Measurements from ENCODE around the gene TMEM144.
A peak's percentile ranks its signal among the peaks of the same experiment; 100 is the strongest.

The TMEM144 gene
- total RNA-seq, result 0 reads per million in 4 donors

DNA sequence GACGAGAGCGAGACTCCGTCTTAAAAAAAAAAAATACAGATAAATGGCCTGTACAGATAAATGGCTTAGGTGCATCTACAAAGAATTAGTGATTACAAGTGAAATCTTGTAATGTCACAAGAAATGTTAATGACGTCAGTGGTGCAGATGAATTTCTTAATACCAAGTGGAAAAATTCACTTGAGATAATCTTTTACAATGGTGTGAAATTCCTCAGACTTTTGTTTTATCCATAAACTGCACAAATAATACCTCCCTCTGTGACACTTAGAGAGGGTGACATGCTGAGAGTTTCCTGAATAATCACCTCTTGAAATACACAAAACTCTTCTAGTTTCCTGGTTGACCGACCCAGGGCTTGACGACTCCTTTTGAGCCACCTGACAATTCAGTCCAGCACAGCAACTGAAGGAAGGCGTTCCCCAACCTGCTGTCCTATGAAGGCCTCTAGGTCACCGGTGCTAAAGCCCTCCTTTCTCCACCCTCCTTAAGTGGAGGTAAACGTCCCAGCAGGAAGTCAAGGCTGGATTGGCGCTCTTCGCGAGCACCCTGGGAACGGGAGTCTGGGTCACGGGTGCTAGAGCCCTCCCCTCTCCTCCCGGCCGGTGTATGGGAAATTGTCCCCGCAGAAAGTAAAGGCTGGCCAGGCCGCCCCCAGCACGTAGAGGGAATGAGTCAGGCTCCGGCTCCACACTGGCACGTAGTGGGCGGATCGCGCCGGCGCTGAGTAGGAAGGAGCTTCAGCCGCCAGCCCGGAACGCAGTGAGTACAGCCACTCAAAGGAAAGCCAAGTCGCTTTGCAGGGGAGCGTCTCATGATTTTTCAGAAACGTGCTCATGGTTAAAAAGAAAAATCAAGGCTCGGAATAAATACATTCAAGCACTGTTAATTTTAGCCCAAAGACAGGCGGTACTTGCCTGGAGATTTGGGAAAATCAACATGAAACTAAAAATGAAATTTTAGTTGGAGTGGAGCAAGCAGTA lies at the start of gene TMEM144:
Gene TMEM144 (plus strand): TSS at position 662 of the 983 bp plus-strand sequence. CDS start 2,182 bp downstream, outside the sequence.
- peak in 2 of 5 donors; percentile 2 to 28 for DNase-seq

DNA sequence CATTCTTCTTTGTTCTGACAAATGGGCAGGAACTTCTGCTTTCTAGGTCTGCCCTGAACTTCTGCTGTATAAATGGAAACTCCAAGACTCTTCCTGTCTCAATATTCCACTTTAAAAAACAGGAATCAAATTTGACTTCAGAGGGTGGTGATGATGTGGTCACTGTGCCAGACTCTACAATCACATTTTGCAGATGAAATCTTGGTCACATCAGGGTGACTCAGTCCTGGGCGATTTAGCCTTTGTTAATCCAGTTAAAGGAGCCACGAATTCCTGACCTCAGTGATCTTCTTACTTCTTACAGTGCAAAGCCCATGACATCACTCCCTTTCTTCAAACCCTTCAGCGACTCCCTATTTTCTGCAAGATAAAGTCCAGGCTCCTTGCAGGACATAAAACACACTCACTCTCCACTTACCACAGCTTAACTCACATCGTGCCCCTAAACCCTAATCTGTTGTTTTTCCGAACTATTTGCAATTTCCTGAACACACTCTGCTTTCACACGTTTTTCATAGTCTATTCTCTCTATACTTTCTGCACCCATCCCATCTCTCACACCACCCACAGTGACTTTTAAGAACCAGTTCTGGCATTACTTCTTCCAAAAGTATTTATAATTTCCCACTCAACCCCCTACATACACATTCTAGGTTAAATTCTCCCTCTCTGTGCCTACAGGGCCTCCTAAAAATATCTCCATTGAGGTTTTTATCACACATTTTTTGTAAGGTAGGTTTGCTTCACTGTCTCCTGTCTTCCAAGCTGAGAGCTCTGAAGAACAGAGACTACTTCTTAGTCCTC lies 48.5 kb upstream of the TMEM144 start:
- no peak for DNase-seq

DNA sequence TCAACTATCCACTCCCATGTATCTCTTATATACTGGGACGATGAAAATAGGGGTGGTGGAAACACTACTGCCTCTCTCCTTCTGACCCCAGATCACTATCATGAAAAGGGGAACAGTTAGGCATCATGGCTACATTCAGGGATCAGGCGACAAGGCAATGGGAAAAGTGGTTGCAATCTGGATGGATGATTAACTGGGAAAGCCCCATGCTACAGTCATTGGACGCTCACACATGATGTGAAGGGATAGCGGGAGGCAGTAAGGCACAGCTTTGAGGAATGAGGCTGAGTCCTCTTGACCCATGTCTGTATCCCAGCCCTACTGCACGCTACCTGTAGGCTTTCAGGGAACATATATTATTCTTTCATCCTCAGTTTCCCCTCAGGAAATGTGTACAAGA lies 47.7 kb upstream of the TMEM144 start:
- no peak for DNase-seq

DNA sequence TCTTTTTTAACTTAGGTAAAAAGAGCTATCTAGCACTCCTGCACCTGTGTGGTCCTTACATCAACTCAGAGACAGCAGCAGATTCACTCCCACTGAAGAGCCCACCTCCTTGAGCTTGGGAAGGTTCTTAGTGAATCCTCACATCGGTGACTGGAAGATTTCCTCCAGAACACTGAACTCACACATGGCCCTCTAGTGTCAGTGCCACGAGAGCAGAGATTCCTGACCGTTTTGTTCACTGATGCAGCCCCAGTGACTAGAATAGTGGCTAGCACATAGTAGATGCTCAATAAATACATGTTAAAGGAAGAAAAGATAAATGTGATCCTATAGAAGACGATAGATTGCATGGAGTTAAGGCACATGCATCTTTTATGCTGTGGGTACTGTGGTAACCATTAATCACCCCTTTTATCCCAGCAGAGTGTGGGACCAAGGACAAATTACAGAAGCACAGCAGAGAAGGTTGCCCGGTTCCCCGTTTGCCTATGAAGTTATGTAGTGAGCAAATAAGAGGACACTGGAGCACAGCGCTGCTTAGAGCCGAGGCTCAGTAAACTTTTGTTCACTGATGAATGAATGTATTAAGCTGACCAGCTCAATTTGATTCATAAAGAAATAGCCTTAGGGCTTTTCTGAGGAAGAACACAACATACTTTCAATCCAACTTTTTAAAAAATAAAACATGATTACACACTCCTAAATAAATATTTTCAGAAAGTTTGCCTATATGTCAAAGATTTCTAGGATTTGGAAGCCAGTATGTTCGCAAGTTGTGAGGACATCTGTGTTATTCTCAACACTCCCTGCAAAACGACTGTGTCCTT lies 46.1 kb upstream of the TMEM144 start:
- no peak for DNase-seq

DNA sequence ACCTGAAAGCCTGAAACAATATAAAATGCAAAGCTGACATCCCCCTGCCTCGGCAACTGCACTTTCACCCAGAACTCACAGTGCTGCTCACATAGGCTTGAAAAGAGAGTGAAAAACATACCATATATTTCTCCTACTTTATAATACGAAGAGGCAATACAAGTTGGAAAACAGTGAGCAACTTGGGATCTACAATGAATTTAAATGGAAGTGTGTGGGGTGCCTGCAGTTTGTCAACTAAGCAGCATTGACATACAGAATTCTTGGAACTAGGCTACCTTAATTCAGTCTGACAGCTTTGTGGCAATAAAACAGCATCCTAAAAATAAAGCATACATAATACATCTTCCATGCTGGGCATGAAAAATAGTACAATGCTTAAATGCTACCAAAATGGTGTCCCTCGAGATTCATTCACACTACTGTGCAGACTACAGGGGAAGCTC lies 45.5 kb upstream of the TMEM144 start:
- no peak for DNase-seq

DNA sequence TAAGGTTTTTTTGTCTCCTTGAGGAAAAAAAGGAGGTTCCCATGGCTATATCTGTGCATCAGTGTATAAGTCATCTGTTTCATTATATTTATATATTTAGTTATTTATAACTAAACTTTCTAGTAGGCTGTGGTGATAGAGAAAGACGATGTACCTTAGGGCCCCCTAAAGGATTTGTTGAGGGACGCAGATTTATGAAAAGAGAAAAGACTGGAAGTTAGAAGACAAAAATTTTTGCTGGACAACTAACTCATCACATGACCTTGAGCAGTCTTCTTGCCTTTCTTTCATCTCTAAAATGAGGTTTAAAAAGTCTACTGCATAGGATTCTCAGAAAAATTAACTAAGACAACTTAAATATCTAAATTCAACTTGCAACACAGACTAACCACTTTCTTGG lies 43.6 kb upstream of the TMEM144 start:
- DNase-seq, result no peak

DNA sequence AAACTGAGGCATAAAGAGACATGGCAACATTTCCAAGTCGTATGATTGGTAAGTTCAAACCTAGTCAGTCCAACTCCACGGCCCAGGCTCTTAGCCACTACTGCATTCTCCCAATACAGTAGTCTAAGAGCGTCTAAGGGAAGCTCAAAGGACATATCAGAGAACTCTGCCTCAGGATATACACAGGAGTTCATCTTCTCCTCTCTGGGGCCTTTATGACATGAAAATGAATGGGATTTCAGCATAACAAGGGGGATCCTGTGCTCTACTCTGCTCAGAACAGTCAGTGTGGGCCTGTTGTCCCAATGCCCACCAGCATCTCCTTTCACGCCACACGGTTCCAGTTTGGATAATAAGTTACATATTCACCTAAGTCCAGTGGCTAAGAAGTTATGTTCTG lies 41.7 kb upstream of the TMEM144 start:
- DNase-seq, result no peak

DNA sequence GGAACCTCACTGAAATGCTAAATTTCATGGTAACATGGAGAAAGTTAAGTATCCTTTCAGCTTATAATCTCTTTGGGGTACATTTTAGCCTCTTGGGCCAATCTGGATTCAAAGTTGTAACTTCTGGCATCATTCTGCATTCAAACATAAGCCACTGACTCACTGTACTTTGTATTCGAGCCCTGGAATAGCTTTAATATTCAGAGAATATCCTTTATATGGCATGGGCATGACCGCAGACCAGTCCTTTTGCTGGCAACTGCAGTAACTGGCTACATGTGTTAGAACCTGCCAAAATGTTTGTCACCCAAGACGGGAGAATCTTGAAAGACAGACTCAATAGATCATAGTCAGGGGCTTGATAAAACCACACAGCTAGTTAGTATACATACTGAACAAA lies 40.8 kb upstream of the TMEM144 start:
- DNase-seq, result no peak

DNA sequence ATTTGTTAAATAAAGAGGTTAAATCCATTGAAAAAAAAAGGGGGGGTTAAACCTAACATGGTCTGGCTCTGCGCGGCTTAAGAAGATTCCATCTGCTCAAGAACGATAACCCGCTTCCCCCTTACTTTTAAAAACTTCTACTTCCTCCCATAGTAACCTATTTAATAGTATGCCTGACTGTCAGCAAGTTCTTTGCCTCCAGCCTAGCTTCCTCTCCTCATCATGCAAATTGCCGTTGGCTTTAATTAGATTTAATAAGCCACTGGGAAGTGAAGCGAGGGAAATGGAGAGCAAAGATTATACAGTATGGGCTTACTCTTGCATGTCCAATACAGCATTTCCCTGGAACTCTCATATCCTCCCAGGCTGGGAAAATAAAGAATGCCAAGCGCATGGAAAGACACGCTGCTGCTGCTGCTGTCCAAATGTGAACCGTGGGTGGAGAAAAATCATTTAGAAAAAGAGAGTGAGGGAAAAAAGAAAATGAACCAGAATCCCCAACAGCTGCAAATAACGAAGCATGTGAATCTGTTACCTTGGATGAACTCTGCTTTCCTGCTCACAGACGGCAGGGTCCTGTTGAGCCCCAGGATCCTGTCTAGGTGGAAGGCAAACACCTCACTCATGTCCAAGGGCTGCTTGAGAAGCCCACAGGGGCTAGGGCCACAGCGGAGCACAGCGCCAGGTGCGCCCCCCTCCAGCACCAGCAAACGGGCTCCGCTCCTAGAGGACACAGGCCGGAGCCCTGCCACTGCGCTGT lies 40.2 kb upstream of the TMEM144 start:
- DNase-seq, result no peak

DNA sequence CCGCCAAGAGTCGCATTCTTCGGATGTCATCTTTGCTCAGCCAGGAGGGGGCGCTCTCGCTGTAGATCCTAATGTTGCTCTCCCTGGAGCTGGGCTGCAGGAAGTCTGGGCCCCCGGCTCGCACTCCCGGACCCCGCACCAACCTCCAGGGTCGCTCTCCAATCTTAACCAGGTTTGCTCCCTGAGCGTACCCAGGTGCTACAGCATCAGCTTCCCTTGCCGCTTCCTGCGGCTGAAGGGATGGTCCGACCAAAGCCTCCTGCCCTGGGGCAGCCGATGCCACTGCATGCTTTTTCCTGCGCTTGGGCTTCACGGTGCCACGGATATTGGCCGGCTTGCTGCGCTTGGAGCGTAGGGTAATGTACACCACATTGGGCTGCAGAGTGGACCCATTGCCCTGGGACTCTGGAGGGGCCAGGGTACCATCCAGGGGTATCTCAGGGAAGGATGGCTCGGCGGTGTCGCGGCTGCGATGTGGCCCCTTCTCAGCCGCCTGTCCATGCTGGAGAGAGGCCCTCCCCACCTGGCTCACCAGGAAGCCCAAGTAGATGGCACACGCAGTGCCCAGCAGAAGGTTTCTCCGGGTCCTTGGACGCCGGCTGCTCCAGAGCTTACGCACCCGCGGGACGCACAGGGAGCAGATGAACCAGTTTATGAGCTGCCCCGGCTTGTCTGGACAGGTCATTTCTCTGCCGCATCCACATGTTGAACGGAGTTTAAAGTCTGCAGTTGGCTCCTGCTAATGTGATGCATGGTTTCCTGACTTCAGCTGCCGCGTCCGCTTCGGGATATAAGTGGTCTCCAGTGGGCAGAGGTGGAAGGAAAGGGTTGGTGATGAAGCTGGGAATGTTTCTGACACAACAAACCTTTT lies 39.4 kb upstream of the TMEM144 start:
- DNase-seq, result peak in 1 of 5 donors; percentile 8

DNA sequence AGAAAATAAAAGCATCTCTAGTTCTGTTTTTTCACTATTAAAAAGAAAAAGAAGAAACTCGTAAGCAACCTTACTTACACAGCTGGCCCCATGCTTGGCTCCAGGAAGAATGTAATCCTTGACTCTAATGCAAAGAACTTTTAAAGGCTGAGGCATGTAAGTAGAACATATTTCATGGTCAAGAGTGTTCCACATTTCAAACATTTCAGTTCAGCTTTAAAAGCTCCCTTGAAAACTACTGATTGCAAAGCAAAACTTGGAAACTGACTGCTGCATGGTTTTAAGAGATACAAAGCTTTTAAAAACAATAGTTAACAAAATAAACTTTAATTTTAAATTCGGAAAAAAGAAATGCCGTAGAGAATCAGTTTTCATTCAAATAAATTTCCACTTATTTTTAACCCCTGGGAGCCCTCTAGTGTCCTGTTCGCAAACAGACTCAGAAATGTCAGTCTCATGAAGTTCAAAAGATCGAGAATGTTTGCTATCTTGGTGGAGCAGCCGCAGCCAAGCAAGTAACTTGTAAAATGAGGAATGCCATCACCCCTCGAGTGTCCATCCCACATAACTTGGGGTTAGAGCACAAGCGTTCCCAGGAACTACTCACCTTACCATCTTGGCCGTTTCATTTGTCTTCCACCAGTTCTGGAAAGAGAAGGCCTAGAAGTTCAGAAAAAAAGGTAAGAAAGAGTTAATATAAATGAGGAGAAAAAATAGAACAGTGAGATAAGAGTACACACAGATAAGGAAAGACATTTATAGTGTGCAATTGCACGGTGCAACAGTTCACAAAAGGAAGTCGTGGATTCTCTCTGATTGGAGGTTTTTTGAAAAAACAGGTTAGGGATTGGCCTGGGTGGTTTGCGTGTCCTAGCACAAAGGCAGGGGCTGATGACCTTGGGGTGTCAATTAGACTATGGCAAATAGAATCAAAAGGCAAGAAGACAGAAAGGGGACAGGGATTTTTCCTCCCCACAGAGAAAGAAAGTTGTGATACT lies 37.7 kb upstream of the TMEM144 start, which contains the start of gene GASK1B:
Gene GASK1B (minus strand): TSS at position 765 of the 998 bp plus-strand sequence. CDS start 1,650 bp downstream, outside the sequence.
- no peak for DNase-seq

DNA sequence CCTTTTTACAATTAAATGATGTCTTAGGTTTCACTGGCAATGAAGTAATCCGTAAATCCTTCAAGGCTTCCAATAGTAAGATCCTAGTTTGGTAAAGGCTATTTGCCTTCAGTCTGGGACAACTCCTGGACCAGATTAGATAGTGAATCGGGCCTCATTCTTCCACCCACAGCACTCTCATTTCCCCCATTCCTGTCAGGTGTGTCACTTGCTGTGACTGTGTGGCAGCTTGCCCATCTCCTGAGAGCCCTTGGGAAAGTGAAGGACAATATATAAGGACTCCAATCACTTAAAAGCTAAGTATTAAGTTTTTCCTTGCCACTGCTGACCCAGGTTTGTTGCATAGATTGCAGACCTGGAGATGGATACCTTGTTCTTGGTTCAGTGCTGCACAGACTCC lies 34.2 kb upstream of the TMEM144 start:
- DNase-seq, result no peak

DNA sequence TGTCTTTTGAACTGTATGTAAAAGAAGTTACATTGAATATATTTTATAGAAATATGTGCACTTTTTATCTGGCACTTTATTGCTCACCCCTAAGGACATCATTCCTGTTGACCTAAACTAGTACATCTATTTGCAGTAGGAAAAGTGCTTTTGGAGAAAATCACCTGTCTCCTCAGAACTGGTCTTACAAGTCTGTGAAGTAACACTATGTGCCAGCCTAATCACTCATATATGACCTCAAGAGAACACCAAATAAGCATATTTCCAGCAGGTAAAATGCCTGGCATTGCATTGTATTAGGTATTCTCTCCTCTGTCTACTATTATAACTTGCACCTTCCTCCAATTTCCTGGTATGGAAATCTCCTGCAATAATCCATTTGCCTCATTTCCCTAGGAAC lies 33.5 kb upstream of the TMEM144 start:
- DNase-seq, result no peak

DNA sequence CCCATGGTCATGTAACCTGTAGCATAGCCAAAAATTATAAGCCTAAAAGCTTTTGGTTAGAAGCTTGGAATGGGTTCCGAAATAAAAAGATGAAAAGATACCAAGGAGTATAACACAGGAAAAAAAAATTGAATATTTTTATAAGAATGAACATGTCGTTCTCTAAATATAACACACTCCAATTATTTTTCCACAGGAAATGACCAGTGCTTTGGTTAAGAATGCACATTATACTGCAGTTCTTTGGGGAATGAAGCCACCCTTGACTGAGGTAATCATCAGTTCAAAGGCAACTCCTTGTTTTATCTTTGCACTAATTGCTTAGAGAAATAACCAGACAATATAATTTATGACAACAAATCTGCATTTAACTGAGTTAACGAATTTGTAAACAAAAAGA lies 30.8 kb upstream of the TMEM144 start:
- no peak for DNase-seq

DNA sequence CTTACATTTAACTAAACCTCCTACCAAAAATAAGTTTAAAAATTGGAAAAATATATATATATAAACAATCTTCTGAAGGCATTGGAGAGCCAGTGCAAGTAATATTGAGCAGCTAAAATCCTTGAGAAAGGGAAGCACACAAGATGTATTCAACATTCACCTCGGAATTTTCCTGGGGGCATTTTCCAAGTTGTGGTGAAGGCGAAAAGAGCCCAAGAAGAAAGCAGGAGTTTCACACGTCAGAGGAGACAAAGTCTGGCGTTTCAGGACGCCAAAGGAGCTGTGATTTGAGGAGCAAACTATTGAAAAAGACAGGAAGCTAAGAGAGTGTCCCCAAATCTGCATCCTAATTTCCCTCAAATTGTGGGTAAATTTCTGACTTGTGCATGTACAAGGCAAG lies 28.4 kb upstream of the TMEM144 start:
- no peak for DNase-seq

DNA sequence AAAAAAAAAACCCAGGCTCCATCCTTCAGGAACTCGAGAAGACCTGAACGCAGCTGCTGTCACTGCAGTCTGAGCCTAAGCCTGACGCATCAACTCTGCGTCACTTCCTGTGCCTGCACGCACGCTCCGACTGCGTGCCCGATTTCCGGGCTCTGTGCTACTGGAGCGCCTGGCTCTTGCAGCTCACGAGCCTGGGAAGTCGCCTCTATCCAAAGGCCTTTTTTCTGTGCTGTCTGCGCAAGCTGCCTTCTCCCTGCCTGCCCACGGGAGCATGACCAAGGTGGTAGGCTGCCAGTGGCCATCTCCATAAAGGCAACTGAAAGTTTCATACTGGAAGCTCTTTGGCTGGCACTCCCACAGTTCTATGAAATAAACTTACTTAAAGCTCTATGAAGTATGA lies 27.6 kb upstream of the TMEM144 start:
- DNase-seq, result no peak

DNA sequence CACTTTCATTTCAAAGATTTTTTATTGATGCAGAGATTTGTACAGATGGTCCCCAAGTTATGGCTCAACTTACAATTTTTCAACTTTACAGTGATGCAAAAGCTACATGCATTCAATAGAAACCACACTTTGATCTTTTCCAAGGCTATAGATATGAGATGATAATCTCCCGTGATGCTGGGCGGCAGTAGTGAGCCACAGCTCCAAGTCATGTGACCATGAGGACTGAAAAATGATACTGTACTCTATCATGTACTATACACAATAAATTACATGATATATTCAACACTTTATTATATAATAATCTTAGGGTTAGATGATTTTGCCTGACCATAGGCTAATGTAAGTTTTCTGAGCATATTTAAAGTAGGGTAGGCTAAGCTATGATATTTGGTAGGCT lies 23.5 kb upstream of the TMEM144 start:
- no peak for DNase-seq

DNA sequence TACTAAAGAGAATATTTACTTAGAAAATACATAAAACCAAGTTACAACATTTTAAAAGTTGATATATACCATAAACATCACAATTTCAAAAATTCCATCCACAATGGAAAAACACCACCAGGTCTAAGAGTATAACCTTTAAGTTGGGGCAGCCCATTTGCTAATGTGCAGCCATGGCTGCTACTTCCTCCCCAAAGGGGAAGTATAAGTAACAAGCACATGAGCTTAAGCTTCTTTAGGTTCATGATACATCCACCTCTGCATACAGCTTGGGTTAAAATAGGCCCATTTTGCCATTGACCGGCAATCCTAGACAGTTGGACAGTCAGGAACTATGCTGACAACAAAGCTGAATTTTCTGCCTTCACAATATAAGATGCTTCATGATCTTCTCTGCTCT lies 20.9 kb upstream of the TMEM144 start:
- no peak for DNase-seq

DNA sequence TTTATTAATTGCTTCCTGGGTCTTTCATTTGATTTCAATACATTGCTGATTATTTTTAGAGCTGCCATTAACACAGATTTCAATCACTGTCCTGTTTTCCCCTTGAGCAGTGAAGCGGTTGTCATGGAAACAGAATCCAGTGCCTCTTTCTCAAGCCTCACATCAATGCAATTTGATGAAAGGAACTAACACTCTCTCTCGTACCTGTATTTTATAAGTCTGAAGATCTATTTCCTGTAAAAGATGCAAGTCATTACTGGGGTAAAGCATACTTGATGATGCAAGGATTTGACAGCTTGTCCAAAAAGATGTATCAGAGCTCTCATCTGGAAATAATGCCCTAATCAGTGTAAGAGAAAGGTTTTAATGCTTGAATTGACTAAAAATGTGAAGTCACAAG lies 19.6 kb upstream of the TMEM144 start:
- no peak for DNase-seq
